Glomerular endothelial cell (primary cell): Measurements from ENCODE around the gene CCL20. TPM values are rescaled to one million over a fixed set of nuclear protein-coding genes. Genes with fewer than 3 reads are reported as not detected.
A peak's percentile ranks its signal among the peaks of the same experiment; 100 is the strongest.
"Not testable (repeated sequence)": the region's sequence is repeated elsewhere in the genome, so short reads cannot be mapped to it uniquely, and the experiment has no call there.

Experiments
- DNase-seq: peaks from one replicate; pipeline ENCODE4 v3.0.0-alpha.2; 2011; ENCODE audit warnings: low read depth, low spot score; ENCODE audit errors: extremely low read depth
- total RNA-seq: library from RNA; depleted of rRNA; stranded (reverse); fragments of >200 nt; gene quantifications from 2 replicates; pipeline ENCODE4 v1.2.3, GENCODE V29; 2015

Gene CCL20, protein sequence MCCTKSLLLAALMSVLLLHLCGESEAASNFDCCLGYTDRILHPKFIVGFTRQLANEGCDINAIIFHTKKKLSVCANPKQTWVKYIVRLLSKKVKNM
- 2.6 and 6.0 TPM in 2 replicates for total RNA-seq

- no peak for DNase-seq
Measured at GRCh38 chr2:227813562-227814353, at the start of gene CCL20. Gene CCL20 (plus strand): TSS chr2:227813842. CDS start chr2:227813912, 70 bp downstream.

- DNase-seq = no peak
Measured at GRCh38 chr2:227765788-227766372, 47.8 kb upstream of the CCL20 start.

DNA sequence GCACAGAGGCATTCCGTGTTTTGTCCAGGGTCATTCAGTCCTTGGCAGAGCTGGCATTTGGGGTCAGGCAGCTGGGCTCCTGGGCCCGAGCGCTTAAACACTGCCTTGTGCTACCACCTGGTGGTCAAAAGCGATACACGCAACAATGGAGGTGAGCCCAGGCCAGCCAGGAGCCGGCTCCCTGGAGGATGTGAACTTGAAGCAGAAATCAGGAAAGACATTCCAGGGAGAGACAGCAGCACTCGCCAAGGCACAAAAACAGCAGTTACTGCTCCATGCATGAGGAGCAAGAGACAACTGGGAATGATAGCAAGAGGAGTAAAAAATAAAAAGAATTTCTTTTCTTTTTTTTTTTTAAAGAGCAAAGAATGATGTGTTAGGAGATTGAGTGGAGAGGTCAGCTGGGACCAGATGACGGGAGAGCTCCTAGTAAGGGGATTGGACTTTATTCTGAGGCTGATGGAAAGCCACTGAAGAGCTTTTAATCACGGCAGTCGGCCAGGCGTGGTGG is 47.2 kb upstream of the CCL20 start:
- peak; percentile 31 for DNase-seq

DNA sequence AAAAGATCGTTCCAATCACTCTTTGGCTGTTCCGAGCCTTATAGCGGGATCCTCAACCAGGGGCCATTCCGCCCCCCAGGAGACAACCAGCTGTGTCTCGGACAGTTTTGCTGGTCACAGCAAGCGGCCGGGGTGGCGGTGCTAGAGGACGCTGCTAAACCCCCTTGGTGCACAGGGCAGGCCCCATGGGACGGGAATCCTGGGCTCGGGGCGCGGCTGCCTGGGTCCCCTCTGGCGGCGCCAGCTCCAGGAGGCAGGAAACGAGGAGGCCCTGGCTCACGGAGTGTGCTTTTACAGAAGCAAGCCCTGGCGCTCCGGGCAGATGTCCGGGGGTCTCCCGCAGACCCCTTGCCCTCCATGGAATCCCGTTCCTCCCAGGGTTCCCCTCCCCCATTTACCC is 45.8 kb upstream of the CCL20 start:
- no peak for DNase-seq

DNA sequence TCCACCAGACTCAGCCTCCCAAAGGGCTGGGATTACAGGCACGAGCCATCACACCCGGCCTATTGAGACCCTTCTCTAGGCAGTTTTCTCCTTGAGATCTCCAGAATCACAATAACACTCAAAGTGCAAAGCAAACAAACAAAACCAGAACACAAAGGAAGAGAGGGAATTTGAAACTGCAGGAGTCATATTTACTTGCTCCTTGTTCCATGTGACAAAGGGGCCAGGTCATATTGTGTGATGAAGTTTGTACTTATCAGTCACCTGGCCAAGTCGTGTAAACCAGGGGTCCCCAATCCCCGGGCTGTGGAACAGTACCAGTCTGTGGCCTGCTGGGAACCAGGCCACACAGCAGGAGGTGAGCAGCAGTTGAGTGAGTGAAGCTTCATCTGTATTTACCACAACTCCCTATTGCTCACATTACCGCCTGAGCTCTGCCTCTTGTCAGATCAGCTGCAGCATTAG is 41.4 kb upstream of the CCL20 start:
- no peak for DNase-seq

GRCh38 chr2:227772932-227773331 is 40.7 kb upstream of the CCL20 start:
- no peak for DNase-seq

GRCh38 chr2:227774011-227774624 is 39.5 kb upstream of the CCL20 start:
- DNase-seq = no peak

DNA sequence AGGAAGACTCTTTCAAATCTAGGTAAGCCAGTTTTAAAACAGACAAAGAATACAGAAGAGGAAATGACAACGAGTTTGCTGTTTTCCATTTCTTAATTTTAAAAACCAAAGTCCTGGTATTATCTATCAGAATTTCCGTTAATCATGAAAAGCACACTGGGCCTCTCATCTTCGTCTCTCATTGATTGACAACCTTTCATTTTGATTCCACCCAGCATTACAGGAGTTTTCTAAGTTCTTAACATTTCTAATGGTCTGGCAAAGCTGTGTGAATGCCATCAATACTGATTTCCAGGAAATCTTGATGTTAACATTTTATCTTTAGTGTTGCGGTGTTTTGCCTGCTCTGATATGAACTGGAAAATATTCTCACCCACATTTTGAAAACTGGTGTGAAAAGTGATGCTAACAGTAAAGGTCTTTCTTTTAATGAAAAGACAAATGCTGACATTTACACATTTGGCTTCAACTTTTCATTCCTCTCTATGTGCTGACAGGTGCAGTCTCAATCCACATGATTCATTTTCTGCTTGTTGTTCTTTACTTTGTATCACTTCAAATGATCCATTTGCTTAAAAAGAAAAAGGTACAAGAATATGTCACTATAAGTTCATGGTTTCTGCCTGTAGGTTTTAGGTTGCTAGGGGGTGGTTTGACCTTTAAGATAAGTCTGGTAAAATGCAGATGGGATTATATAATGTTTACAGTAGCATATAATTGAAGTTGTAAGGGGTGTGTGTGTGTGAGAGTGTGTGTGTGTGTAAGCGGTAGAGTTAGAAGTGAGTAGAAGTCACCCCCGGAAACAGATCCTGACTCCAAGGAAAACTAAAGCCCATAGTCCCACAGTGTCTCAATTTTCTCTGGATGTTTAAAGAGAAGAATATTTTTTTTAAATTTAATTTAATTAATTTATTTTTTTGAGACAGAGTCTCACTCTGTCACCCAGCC is 38.5 kb upstream of the CCL20 start:
- no peak for DNase-seq

- no peak for DNase-seq
Measured at GRCh38 chr2:227780981-227781615, 32.5 kb upstream of the CCL20 start.

- DNase-seq = no peak
Measured at GRCh38 chr2:227781841-227782240, 31.8 kb upstream of the CCL20 start.

GRCh38 chr2:227782804-227783203 is 30.8 kb upstream of the CCL20 start:
- no peak for DNase-seq

DNA sequence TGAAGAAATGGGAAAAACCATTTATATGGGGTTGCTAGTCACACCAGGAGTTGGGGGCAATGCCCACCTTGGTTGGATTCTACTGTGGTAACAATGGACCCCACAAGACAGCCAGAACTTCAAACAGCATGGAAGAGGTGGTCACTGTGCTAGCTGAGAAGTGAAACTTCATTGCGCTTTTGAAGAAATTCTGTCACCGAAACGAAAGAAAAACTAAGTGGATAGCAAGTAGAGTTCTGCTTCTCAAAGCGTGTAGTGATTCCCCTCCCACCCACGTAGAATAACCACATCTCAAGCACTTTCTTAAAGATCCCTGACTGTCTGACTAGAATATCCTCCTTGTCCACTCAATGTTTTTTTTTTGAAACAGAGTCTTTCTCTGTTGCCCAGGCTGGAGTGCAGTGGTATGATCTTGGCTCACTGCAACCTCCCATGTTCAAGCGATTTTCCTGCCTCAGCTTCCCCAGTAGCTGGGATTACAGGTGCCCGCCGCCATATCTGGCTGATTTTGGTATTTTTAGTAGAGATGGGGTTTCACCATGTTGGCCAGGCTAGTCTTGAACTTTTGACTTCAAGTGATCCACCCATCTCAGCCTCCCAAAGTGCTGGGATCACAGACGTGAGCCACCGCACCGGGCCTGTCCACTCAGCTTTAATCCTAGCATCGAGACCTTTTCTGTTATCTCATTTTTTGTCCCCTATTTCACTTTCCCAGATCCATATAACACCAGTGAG is 30.1 kb upstream of the CCL20 start:
- DNase-seq = no peak

- DNase-seq = no peak
Measured at GRCh38 chr2:227785293-227785692, 28.3 kb upstream of the CCL20 start.

DNA sequence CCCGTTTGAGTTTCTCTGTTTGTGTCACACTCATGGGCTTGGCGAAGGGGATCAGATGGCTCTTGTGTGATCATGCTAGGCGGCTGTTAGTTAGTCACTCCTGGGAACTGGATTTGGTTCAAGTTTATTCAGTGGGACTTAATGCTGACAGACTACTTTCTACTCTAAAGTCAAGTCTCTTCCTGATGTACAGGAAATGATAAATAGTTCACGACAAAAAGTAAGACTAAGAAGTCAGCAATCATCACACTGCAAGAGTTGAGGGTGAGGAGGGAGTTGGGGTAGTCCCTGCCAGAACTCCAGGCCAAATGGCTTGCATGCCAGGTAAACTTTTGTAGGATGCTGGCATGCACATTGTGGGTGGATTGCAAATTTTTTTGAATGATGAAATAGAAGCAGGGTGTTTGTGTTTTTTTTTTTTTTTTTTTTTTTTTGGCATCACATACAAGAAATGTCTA is 25.1 kb upstream of the CCL20 start:
- no peak for DNase-seq

DNA sequence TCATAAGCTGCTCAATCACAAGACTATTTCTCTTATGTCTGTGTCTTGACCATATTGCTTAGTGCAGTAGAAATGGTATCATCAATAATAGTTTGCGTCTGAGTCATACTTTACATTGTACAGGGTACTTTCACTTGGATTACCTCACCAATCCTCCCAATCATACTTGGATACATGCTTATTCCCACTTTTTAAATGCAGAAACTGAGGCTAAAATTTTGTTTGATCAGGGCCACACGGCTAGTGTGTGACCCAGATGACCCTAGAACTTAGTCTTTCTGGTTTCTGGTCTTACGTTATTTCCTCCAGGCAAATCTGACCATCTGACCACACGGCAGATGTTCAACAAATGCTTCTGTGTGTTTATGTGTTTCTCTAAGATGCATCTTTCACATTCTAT is 23.8 kb upstream of the CCL20 start:
- DNase-seq = no peak

DNA sequence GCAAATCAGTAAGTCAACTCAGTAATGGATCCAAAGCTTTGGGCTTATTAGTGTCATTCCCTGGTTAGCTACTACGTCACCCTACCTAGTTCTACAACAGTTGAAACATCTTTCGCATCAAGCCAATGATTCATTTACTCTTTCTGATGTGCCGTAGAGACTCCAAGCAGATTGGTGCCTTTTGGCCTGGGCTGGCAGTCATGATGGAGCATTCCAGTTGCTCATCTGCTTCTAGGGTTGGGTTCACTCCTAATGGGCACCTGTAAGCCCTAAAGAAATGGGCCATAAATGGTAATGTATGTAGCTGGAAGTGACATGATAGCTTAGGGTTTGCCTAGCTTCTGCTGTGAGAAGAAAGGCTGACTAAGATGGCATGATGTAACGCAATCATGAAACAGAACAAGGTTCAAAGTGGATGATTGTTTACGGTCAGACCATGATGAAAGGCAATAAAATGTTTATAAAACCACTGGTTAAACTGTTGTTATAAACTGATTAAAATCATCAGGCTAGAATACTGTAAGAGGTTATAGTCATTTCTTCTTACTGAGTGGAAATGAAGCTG is 20.4 kb upstream of the CCL20 start:
- DNase-seq = no peak

GRCh38 chr2:227796045-227796711 is 17.5 kb upstream of the CCL20 start:
- no peak for DNase-seq

- not testable (repeated sequence) for DNase-seq
Measured at GRCh38 chr2:227796768-227797167, 16.9 kb upstream of the CCL20 start.
